Vagina (tissue), 2 donors: ENCODE data around the gene ADM5.

Experiments
- CTCF ChIP-seq, 3 experiments: fragments of 450-650 bp in 2 of 3; fragments of 200-600 bp in 1 of 3; sonication (generic) in 1 of 3; IDR thresholded peaks; one replicate each; pipeline ENCODE4 v1.5.1; 2017 to 2019; ENCODE audit warnings: antibody characterized with exemption in 3 of 3, mild to moderate bottlenecking in 2 of 3, moderate library complexity in 2 of 3
- POLR2A ChIP-seq, 2 donors: fragments of 450-650 bp; IDR thresholded peaks; one replicate each; pipeline ENCODE4 v1.6.1; 2017; ENCODE audit warnings: antibody characterized with exemption in 2 of 2, mild to moderate bottlenecking in 2 of 2, moderate library complexity in 2 of 2

GRCh38 chr19:49688531-49689132 lies 762 bp upstream of the ADM5 start:
- TF ChIP-seq CTCF (IDR thresholded peaks at IDR 0.05) (no peak), POLR2A (IDR thresholded peaks at IDR 0.05) (no peak)
